Ureter (tissue), 1 donor: Measurements from ENCODE around the gene CSF3R. TPM values are rescaled to one million over a fixed set of nuclear protein-coding genes. Genes with fewer than 3 reads are reported as not detected.

Source experiments
- DNase-seq: peaks from one replicate; pipeline ENCODE4 v3.0.0-alpha.2; 2020; ENCODE audit warnings: low spot score
- total RNA-seq: library from RNA; stranded (reverse); gene quantifications from one replicate; pipeline ENCODE4 v1.2.4, GENCODE V29; 2023
- donor health status: DM: yes; HTN: yes; CAD: no.

The CSF3R gene
- total RNA-seq, 1 donor from 2014 or later = 13.7 TPM

DNA sequence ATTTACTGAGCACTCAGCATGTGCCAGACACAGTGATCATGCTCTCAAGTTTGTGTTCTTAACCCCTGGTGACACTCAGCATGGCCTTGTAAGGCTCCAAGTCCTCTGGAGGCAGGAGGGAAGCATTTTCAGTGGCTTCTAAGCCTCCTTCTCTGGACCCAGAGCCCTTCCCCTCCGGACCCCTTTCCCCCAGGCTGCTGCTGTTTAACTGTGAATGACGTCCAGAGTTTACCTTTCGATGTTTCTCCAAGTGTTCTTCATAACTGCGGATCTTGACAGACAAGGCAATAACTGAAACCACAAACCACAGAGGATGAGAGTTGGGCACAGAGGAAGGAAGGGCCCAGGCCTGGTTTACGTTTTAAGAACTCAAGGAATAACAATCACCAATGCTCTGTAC is 25.0 kb downstream of the CSF3R start:
- DNase-seq = no peak

DNA sequence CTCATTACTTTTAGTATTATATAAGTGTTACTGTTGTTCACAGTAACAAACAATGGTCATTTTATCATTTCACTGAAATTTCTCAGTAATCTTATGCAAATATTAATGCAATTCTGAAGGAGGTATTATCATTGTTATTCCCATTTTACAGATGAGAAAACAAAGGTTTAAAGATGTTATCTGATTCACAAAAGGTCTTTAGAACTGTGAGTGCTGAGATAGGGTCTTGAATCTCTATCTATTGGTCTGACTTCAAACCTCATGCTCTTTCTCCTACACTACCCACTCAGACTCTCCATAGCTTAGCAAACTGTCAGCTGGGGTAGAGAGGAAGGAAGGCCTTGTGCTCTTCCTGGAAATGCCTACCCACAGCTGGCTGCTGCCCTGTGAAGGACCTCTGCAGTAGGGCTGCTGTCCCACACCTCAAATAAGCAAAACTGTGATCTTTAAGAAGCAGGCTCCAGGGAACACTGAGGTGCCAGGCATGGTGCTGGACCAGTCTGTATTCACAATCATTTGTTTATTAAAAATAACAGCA is 26.3 kb downstream of the CSF3R start:
- no peak for DNase-seq

DNA sequence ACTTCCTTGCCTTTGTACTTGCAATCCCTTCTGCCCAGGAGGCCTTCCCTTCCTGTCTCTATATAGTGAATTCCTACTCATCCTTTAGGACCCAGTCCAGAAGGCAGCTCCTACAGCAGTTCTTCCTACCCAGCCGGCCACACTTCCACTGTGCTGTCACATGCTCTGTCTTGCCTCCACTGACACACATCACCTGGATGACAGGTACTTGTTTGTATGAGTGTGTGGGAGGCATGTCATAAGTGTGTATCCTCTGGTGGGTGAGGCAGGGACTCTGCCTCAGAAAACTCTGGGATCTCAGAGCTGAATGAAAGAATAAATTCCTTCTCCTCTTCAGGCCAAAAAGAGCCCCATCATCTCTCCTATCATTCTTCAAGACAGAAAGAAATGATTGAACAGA is 27.3 kb downstream of the CSF3R start:
- DNase-seq = no peak

DNA sequence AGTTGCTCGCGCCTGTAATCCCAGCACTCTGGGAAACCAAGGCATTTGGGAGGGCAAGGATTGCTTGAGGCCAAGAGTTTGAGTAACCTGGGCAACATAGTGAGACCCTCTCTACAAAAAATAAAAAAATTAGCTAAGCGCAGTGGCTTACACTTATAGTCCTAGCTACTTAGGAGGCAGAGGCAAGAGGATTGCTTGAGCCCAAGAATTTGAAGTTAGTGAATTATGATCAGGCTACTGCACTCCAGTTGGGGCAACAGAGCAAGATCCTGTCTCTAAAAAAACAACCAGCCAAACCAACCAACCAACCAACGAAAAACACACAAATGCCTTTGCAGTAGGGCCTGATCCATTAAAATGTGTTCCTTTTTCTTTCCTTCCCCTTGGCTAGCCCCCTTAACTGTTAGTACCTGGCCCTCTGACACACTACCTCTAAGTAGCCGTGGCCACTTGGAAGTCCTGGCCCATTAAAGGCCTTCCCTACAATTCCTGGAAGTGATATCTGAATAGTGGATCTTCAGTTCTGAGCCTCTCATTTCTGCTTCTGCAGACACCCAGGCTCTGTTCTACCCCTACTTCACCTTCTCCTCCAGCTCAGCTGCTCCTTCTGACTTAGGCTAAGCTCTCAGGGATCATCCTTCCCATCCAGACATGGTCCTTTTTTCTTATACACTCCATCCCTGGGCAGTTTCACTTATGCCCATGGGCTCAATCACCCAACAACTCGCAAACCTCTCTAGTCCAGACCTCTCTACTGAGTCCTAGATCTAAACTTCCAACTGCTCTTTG is 28.9 kb downstream of the CSF3R start:
- no peak for DNase-seq

DNA sequence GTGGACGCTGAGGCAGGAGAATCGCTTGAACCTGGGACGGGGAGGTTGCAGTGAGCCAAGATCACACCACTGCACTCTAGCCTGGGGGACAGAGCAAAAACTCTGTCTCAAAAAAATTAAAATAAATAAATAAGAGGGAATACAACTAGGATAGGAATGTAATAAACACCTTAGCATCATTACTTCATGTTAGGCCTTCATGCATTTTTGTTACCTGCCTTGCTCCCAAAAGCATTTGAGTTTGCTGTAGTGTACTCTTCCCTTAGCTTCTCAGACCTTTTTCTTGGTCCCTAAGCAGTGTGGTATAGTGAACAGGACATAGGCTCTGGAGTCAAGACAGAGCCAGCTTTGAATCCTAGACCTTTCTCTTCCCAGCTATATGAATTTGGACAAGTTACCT is 29.7 kb downstream of the CSF3R start:
- no peak for DNase-seq

DNA sequence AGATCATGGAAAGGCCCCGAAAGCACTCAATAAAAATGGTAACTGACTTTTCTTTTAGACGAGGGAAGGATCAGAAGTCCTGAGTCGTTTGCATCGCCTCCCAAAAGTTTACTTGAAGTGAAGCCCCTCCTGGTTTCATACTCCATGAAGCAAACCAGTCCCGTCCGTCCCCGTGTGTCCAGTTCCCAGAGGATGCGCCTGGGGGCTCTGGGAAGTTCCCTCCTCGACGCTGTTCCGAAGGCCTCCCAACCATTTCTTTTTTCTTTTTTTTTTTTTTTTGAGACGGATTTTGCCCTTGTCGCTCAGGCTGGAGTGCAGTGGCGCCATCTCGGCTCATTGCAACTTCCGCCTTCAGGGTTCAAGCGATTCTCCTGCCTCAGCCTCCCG is 31.8 kb downstream of the CSF3R start:
- DNase-seq = no peak

DNA sequence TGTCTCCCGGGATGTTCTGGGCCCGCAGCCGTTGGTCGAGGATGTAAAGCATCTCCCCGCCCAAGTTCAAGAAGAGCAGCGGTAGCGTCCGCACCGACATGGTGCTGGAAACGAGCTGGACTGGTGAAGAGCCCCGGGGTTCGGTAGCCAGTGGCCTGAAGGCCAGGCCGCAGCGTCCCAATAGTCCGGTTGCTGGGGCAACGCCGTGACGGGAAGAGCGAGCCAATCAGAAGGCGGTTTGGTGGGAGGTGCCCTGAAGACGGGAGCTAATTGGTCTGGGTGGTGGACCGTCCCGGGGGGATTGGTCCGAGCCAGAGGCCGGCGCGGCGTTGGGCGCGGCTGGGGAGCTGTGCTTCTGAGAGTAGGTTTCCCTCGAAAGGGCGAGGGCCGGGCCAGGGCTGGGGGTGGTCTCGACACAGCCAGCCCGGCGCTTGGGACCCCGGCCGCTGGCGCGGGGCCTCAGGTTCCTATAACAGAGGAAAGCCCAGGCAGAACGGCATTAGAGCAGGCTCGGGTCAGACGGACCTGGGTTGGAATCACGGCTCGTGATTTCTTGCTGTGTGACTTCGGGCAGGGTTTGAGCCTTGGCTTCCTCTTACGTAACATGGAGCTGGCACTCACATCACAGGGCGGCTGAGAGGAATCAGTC is 32.3 kb downstream of the CSF3R start, which contains the start of gene OSCP1:
OSCP1 (minus strand) TSS at position 182 of the 649 bp plus-strand sequence; CDS start at position 100, 82 bp downstream.
- DNase-seq = peak; percentile 98

DNA sequence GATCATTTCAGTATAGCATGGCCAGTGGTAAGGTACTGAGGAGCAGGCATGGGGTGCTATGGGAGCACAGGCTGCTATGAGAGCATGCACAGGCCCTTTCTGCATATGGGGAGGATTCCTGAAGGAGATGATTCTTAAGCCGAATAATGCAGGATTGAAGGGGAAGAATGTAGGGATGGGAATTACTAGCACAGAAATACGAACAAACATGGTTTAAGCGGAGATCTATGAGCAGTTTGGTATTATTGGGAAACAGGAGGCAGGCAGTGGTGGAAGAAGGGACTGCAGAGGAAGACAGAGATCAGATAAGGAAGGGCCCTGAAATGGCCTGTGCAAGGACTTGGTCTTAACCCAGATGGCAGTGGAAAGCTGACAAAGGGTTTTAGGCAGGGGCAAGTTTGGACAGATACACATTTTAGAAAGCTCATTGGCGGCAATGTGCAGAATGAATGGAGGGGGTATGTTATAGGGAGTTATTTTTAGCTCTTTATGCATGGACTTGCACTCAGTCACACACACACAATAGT is 34.1 kb downstream of the CSF3R start:
- DNase-seq = no peak

DNA sequence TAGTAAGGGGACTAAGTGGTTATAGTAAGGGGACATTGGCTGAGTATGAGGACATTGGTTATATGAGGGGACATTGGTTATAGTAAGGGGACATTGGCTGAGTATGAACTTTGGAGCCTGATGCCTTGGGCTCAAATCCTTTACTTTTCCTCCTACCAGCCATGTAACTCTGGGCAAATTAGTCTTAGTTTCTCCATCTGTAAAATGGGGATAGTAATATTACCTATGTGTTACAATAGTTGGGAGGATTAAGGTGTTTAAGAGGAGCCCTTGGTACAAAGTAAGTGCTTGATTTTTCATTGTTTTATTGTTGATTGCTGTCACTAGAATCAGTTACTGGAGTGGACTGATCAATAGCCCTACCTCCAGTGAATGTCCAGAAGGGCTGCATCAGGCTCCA is 35.3 kb downstream of the CSF3R start:
- DNase-seq = no peak

DNA sequence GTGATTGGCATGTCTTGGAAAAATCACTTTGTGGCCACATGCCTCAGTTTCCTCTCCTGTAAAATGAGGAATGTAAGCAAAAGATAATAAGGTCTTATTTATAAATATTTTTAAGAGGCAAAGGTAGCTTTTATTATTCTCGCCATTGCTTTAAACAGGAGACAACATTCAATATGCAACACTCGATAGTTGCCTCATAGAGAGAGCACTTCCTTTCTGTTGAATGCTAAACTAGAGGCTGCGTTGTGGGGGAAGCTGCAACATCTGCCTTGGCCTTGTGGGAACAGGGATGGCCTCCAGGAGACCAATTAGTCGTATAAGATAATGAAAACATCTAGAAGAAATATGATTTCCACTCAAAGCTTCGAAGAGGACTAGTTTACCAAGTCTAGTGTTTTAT is 36.0 kb downstream of the CSF3R start:
- DNase-seq = no peak

DNA sequence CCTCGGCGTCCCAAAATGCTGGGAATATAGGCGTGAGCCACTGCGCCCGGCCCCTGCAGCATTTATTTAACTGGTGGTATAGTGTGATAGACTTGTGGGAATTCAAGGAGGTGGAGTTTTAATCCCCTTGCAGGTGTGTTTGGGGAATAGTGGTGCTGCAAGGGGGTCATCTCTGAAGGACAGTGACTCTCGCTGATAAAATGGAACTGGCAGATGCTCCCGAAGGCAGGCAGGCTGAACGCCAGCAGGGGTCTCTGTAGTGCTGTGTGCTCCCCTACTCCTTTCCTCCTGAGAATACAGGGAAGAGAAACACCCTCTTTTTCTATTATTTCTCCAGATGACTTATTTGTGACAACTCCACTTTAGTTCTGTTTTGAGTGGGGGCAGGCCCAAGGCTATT is 36.4 kb downstream of the CSF3R start:
- DNase-seq = no peak

DNA sequence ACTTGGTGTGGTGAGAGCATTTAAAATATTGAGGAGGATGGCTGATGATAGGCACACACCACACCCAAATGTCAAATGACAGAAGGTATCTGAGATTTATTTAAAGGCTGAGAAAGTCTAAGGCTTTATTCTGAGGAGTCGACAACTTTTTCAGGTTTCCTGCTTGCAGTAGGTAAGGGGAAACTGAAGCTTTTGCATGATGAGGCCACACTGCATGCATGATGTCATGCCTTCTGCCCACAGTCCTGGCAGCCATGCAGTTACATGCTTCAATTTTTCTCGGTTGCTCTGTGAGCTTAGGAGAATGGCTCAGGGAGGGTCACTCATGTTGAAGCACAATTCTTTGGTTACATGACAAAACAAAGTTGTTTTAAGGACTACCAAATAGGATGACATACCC is 39.4 kb downstream of the CSF3R start:
- no peak for DNase-seq

DNA sequence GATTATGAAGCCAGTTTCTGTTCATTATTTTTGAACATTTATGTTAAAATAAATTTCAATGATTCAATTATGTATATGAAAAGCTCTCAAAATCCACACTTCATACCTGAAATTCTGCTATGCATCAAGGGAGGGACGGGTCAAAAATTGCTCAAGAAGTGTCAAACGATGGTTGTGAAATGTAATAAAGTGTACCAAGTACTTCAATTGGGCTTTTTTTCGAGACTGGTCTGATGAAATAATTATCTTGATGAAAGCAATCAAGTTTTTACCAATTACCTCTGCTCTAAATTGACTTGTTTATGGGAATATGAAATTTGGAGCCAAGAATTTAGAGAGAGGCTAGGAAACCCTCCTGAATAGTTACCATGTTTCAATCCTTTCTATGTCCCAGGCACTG is 40.4 kb downstream of the CSF3R start:
- no peak for DNase-seq

DNA sequence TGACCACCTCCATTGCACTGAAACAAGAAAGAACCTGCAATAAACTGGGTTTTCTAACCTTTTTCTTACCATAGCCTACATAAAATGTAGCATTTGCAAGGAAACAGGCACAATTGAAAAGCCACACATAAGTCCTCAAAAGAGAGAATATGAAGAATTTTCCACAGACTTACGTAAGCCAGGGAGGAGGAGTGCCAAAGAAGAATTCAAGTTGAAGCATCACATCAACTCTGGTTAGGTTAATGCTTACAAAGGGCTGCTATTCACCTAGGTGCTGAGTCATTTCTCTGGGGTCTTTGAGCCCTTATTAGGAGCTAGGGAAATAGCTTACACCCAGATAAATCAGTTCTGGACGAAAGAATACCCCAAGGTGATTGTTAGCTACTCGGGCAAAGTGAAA is 42.1 kb downstream of the CSF3R start:
- DNase-seq = no peak

DNA sequence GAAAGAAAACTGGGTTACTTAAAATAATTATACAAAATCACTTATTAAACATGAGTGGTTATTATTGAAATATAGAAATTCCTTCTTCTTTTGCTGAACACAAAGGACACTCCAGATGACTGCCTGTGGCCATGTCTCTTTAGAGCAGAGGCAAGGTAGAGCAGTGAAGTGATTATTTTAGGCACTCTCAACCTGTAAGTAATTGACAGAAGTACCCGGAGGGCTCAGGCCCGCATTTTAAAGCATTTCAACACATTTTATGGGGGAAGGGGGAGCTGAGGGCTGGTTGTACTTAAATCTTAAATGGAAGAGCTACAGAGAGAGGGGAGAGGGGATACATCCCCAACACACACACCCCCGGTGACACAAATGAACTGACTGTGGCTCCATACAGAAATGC is 42.7 kb downstream of the CSF3R start:
- no peak for DNase-seq

DNA sequence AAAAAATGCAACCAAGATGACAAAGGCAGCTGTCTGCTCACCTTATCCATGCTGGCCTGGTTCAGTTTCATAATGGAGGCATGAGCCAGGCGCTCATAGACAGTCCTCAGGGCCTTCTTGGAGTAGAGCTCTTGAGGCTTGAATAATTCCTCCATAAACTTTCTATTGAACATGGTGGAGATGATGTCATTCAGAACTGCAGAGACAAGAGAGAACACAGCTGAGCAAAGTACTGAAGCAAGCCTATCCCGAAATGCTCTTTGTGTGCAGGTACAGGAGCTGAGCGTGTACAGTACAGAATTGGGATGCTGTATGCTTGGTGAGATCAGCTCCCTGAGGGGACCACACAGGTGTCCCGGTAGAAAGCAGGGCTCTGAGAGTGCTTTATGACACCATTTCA is 44.0 kb downstream of the CSF3R start:
- DNase-seq = no peak

DNA sequence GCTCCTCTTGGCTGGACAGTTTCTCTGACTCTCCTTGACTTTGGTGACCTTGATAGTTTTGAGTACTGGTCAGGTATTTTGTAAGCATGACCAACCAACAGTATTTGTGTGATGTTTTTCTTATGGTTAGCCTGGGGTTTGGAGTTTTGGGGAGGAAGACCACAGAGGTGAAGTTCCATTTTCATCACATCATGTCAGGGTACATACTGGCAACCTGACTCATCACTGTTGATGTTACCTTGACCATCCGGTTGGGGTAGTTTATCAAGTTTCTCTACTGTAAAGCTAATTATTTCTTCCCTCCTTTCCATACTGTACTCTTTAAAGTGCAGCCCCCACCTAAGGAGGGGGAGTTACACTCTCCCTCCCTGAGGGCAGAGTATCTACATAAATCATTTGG is 45.9 kb downstream of the CSF3R start:
- no peak for DNase-seq

DNA sequence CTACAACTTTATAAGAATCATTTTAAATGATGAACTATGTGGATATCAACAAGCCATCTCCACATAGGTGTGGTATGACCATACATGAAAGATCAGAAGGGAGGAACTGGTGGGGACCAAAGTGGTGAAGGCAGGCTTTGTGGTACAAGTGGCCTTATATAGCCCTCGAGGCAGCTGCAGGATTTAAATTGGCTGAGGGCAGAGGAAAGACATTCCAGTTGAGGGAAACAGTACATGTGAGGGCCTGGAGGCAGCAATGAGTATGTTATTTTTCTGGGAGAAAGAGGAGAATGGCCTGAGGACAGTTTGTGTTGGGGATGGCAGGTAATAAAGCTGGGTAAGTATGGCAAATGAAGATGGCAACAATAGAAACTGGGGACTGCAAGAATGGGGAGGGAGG is 49.6 kb downstream of the CSF3R start:
- DNase-seq = no peak

DNA sequence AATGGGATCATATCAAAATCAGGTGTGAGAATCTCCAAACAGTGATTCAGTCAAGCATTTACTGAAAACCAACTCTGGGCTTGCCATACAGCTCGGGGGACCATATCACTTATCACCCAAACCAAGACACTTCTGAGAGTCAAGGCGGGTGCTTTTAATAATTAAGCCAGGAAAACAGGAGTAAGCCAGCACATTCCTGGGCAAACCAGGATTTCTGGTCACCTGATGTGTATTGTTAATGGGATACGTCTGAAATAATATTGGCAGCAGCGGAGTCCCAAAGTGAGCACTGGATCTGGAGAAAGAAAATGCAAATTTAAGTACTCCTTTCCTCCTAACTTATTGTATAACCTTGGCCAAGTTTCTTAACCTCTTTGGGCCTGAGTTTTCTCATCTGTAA is 50.1 kb downstream of the CSF3R start:
- DNase-seq = no peak

DNA sequence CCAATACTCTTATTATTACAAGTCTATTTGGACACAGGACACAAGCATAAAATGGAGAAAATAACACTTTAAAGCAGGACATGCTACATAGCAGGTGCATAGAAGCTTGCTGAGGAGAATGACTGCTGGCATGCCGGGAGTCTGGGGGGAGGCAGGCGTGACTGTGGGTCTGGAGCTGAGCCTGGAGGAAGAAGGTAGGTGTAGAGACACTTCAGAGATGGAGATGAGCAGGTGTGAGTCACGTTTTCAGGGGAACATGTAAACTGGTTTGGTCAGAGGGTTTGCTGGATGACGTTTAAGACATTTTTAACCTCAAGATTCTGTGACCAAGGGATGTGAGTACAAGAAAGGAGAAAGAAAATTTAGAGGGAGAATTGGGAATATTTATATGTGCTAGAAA is 56.9 kb downstream of the CSF3R start:
- DNase-seq = no peak

DNA sequence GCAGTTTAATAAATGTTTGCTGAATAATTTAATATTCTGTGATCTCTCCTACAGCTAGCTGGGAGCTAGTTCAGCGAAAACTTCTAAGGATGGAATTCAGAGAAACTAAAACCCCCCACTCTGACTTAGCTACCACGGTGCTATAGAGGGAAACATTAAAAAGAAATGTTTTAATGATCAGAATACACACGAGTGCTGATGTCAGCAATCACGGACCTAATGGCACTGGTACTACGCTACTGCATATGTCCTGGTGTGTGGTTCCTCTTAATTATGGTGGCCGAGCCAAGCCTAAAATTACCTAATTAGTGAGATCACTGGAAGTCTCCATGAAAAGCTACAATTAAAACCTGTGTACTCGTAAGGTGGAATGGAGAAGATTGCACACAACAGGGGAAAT is 61.1 kb downstream of the CSF3R start:
- no peak for DNase-seq

DNA sequence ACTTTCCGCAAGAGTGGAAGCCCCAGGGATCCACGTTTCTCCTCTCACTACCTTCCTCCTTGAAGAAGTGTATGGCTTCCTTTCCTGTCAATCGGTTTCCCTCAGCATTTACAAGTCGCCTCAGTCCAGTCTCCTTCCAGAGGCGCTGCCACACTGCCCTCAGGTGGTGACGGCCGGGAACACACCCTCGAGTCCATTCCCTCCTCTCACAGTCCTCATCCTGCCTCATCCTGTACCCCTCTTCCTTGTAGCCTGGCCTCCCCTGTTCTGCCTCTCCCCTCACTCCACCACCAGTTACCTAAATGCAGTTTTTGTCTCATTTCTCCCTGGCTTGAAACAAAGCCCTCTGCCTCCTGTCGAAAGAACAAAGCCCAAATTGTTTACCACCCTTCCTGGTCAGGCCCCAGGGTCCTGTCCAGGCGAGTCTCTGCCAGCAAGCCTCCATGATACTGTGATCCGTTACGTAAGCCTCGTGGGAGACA is 61.8 kb downstream of the CSF3R start:
- peak; percentile 90 for DNase-seq

DNA sequence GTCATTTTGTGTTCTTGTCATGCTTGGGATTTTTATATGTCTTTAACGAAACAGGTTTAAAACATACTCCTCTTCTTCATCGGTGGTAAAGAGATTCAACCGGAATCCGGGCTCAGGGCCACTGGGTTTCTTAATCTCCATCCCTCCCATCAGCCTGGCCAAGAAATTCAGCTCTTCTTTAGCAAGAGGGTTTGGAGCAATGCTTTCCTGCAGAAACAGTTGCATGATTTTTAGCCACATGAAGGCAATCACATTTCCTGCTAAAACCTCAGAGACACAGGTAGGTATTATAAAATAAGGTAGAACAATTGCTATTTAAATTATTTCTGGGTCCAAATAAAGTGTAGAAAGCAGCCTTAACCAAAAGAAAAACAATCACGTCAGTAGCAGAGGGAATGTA is 62.3 kb downstream of the CSF3R start:
- DNase-seq = no peak
